22Rv1 (cell line): ENCODE data around the gene RBKS.

Experiments used
- H3K27ac ChIP-seq: fragments of 450-650 bp; 2 replicates; pipeline ENCODE4 v1.5.1; 2017
- ZFX ChIP-seq: fragments of 450-650 bp; IDR thresholded peaks from 2 replicates; pipeline ENCODE4 v1.6.1; 2017; ENCODE audit warnings: antibody characterized with exemption, borderline replicate concordance
- TF ChIP-seq, protein P1 (sequence below): fragments of 450-650 bp; IDR thresholded peaks from 2 replicates; pipeline ENCODE4 v1.5.1; 2017; ENCODE audit warnings: mild to moderate bottlenecking

The RBKS gene

DNA sequence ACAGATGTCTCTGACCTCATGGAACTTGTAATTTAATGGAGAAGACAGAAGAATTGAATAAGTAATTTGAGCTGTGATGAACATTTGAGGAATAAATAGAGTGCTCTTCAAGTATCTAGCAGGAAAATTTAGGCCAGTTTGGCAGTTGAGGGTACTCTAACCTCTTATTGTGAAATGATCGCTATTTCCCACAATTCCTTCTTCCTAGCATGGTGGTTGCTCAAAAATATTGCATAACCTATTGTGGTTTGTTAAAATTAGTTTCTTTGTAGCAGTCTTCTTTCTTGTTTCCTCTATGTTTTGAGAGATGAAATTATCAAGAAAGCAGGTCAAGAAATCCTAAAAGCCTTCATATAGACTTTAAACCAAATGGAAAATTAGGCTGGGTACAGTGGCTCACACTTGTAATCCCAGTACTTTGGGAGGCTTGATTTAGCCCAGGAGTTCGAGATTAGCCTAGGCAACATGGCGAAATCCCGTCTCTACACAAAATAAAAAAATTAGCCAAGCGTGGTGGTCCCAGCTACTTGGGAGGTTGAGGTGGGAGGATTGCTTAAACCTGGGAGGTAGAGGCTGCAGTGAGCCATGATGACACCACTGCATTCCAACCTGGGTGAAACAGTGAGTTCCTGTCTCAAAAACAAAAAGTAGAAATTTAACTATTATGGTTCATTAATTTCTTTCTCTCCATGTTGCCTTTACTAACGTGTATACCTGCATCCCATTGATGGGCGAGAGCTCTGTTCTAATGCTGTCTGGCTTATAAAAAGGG, 58.7 kb downstream of the RBKS start:
- no peak for TF ChIP-seq ZFX
- TF ChIP-seq, protein P1, sequence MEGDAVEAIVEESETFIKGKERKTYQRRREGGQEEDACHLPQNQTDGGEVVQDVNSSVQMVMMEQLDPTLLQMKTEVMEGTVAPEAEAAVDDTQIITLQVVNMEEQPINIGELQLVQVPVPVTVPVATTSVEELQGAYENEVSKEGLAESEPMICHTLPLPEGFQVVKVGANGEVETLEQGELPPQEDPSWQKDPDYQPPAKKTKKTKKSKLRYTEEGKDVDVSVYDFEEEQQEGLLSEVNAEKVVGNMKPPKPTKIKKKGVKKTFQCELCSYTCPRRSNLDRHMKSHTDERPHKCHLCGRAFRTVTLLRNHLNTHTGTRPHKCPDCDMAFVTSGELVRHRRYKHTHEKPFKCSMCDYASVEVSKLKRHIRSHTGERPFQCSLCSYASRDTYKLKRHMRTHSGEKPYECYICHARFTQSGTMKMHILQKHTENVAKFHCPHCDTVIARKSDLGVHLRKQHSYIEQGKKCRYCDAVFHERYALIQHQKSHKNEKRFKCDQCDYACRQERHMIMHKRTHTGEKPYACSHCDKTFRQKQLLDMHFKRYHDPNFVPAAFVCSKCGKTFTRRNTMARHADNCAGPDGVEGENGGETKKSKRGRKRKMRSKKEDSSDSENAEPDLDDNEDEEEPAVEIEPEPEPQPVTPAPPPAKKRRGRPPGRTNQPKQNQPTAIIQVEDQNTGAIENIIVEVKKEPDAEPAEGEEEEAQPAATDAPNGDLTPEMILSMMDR: no peak
- H3K27ac ChIP-seq: no peak overlapping the region

DNA sequence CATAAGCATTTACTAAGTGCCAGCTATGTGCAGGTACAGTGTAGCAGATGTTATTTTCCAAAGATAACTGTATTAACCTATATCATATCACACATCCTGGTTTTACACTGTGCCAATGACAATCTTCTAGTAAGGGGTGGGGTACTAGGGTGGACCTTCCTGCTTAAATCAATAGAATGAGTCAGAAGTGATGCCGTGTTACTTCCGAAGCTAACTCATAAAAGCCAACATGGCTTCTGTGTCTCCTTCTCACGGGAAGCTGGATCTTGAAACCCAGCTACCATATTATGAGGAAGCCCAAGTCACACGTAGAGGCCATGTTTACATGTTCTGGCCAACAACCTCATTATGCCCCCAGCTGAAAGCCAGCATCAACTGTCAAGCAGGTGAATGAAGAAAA, 59.5 kb downstream of the RBKS start:
- TF ChIP-seq, protein P1: no peak
- TF ChIP-seq ZFX: no peak
- H3K27ac ChIP-seq: no peak overlapping the region

DNA sequence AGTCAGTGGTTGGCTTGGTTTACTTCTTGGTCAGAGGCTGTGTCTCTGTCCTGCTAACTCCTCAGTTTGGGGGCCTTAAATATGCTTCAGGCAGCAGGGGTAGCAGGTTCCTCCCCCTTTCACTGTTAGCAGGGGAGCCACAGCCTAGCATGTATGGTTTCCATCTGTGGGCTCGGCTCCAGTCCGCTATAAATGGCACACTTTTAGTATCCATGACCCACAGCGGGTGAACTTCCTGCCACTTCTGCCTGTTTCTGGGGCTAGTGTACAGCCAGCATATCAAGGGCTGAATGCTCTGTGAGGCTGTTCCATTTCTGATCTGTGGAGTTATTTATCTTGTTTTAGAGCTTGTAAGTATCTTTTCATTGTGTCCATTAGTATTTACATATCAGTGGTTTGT, 60.4 kb downstream of the RBKS start:
- no peak overlapping the region for H3K27ac ChIP-seq
- TF ChIP-seq, protein P1: no peak
- TF ChIP-seq ZFX: no peak

DNA sequence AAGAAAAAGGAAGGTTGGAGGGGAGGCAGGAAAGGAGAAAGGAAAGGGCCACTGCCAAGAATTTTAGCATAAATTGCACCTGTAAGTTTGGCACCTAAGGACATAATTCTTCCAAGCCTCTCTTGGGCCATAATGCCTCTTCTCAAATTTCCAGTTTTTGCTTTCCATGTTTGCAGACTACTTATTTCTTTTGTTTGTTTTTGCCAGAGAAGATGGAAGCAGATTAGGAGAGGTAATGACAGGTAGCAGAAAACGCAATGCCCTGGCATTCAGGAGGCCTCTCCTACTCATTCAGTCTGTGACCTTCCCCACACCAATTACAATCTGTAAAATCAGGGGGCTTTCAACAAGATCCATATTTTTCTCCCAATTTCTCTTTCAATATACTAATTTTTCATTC, 61.9 kb downstream of the RBKS start:
- TF ChIP-seq, protein P1: no peak
- TF ChIP-seq ZFX: no peak
- no peak overlapping the region for H3K27ac ChIP-seq

DNA sequence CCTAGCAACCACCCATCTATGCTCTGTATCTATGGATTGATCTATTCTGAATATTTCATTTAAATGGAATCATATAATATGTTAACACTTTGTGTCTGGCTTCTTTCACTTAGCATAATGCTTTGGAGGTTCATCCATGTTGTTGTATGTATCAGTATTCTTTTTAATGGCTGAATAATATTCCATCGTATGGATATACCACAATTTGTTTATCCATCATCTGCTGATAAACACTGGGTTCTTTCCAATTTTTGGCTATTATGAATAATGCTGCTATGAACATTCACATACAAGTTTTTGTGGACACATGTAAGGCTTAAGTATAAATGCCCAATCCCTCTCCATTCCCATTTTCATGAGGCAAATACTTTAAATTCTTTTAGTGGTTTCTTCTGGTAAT, 65.8 kb downstream of the RBKS start:
- no peak for TF ChIP-seq ZFX
- TF ChIP-seq, protein P1: no peak

DNA sequence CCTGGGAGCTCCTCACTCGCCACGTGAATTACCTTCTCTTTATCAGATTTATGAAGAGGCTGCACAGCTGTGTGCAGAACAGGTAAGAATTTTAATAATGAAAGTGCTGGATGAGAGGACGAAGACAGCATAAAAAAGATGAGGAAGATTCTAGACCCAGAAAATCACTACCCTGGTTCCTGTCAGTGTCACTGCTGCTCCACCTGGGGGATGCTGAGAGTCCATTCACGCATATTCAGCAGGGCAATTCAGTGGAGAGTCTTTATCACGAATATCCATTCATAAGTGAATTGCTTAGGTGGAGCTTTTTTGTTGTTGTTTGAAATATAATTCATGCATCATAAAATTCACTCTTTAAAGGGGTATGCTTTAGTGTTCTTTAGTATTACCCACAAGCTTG, 66.6 kb downstream of the RBKS start:
- TF ChIP-seq, protein P1: no peak
- no peak for TF ChIP-seq ZFX
- H3K27ac ChIP-seq: no peak overlapping the region

More for the DNA sequence above, 65.8 kb downstream of the RBKS start:
- no peak overlapping the region for H3K27ac ChIP-seq

DNA sequence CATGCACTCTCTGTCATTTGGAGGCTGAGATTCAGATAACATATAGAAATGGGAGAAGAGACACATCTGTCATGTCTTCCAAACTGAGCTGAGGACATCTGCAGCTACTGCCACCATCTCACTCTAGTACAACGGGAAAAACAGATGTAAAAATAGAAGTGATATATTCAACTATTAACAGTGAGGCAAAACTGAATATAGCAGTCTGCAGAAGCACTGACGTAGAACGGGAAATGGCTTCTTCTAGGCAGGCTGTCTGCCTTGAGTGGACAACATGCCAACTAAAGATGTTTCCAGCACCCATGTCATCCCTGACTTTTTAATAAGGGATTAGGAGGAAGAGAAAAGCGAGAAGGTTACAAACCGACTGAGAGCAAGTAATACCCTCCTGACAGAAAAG, 67.1 kb downstream of the RBKS start:
- no peak overlapping the region for H3K27ac ChIP-seq
- TF ChIP-seq, protein P1: no peak
- TF ChIP-seq ZFX: no peak
